CD4-positive, alpha-beta T cell treated with Interleukin-10 for 1 hour (primary cell): ENCODE measurements around the gene MS4A15.
"Not testable (repeated sequence)": the region's sequence is repeated elsewhere in the genome, so short reads cannot be mapped to it uniquely, and the experiment has no call there.

Source experiments
- DNase-seq: peaks from one replicate; pipeline ENCODE4 v3.0.0-alpha.2; 2020

Gene MS4A15

DNA sequence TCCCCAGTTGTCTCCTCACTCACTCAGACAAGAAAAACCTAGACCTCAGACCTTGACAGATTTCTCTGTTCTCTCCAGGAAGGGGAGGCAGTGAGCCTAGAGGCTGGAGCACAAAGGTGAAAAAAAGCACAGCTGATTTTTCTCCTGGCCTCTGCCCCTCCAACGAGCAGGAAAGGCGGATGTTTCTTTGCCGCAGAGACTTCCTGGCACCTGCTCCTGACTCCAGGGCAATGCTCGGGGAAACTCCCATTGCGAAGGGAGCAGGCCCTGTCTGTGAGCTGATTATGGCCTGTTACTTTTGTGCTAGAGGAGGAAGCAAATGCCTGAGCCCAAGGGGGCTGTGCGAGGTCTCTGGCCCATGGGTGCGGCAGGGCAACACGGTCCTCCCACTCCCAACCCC, 53.9 kb downstream of the MS4A15 start:
- no peak for DNase-seq

DNA sequence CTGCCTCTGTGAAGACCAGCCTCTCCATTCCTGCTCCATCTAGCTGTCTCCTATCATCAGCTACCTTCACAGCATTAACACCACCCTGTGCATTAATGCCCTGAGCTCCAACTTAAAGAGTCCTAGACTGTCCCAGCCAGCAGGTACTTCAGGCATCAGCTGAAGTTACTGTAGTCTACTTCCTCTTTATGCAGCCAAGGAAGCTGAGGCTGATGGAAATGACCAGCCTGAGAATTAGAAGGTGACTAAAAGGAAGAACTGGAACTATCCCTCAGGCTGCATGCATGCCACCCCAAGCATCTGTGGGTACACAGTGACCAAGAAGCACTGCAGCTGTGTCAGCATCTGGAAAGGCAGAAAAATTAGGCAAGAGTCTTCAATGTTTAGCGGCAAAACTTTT, 56.7 kb downstream of the MS4A15 start:
- no peak for DNase-seq

GRCh38 chr11:60814112-60814511, 57.4 kb downstream of the MS4A15 start:
- DNase-seq, result no peak

- no peak for DNase-seq
These were observed 60.0 kb downstream of the MS4A15 start for GRCh38 chr11:60816590-60817157.

- DNase-seq, result no peak
These were observed 61.4 kb downstream of the MS4A15 start for GRCh38 chr11:60818057-60818456.

GRCh38 chr11:60821827-60822599, 65.3 kb downstream of the MS4A15 start:
- no peak for DNase-seq

DNA sequence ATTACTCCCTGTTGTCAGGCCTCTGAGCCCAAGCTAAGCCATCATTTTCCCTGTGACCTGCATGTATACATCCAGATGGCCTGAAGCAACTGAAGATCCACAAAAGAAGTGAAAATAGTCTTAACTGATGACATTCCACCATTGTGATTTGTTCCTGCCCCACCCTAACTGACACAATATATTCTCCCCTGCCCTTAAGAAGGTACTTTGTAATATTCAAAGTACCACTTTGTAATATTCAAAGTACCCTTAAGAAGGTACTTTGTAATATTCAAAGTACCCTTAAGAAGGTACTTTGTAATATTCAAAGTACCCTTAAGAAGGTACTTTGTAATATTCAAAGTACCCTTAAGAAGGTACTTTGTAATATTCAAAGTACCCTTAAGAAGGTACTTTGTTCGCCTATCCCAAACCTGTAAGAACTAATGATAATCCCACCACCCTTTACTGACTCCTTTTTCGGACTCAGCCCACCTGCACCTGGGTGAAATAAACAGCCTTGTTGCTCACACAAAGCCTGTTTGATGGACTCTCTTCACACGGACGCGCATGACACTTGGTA, 67.2 kb downstream of the MS4A15 start:
- DNase-seq, result not testable (repeated sequence)

DNA sequence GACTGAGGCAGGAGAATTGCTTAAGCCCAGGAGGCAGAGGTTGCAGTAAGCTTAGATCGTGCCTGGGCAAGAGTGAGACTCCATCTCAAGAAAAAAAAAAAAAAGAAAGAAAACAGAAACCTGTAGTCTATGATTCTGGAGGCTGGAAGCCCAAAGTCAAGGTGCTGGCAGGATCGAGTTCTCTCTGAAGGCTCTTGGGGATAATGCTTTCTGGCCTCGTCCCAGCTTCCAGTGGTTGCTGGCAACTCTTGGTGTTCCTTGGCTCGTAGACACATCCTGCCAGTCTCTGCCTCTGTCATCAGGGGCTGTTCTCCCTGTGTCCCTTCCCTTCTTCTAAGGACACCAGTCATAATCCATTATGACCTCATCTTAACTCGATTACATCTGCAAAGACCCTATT, 68.5 kb downstream of the MS4A15 start:
- no peak for DNase-seq

DNA sequence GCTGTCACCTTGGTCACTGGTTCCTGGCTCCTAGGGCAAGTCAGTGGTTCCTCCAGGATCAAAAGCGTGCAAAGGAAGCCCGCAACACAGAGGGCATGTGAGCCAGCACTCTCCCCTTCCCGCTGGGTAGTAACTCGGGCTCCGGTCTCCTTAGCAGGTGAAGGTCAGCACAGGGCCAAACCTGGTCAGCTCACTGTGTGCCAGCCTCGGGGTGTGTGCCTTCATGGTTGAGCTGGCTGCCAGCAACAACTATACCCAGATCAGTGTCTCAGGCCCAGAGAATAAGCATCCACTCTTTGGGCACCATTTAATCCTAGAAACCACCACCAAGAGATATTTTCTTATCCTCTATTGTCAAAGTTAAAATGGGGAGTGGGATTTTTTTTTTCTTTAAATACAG, 69.1 kb downstream of the MS4A15 start:
- no peak for DNase-seq
